HG03571 (cell line): ENCODE results near the gene NABP2.
A peak's percentile ranks its signal among the peaks of the same experiment; 100 is the strongest.

ENCODE experiments used
- ATAC-seq: cut with Tn5 transposase; IDR thresholded peaks from one replicate; pipeline ENCODE4 v1.9.1; 2021; ENCODE audit not compliant: unreplicated experiment

Gene NABP2

DNA sequence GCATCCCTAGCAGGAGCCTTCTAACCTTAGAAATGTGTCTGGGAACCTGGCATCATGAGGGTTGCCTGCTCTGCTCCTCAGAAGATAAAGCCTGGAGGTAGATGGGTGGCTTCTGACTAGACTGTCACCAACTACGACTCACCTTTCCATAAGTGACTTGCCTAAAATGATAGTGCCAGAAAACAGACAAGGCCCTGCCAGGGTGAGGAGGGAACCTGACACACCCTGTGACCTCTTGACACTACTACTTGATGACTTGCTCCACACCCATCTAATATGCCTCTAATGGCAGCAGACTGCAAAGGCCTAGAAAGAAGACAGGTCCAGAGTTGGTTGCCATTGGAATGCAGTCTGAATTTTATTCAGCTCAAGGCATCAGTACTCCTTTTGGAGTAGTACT, 11.8 kb upstream of the NABP2 start:
- no peak for ATAC-seq

GRCh38 chr12:56213878-56214277, 10.3 kb upstream of the NABP2 start:
- no peak for ATAC-seq

GRCh38 chr12:56216461-56216860, 7.7 kb upstream of the NABP2 start:
- ATAC-seq, result no peak

- ATAC-seq, result no peak
These were observed 4.3 kb upstream of the NABP2 start for GRCh38 chr12:56219840-56220239.

- no peak for ATAC-seq
These were observed 3.4 kb upstream of the NABP2 start for GRCh38 chr12:56220611-56221231.

- ATAC-seq, result no peak
These were observed 2.8 kb upstream of the NABP2 start for GRCh38 chr12:56221232-56221756.

DNA sequence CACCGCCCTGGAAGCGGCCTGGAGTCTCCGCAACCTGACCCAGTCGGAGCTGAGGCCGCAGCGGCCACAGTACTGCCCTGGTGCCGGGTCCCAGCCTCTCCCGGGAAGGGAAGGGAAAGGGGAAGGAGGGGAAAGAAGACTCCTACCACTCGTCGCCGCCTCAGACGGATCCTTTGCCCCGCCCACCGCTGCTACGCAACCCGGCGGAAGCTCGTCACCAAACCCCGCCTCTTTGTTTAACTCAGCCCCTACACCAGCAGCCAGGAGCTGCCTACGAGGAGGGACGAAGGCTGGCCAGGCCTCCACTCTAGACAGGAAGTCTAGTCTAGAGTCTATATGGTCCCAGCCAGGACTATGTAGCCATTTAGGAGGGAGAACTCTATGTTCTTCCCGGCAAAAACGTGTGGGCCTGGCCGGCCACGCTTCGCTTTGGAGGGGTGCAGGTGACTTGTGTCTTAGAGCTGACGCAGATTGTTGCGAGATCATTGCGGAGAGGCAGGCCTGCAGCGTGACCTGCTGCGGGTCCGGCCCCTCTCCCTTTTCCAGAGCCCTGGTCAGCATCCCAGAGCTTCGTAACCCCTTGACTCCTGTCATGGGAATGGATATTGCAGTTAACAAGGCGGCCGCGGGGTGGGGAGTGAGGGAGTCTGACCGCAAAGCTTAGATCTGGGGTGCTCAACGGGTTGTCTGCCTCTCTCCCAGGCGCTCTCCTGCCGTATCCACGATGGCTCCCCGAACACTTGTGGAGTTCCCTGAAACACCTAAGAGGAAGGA, 2.2 kb upstream of the NABP2 start, which contains the start of gene RNF41:
TSS of gene RNF41 (minus strand) at position 166 of the 774 bp plus-strand sequence. CDS start 7,875 bp downstream, outside the sequence.
- ATAC-seq, result peak; percentile 79

DNA sequence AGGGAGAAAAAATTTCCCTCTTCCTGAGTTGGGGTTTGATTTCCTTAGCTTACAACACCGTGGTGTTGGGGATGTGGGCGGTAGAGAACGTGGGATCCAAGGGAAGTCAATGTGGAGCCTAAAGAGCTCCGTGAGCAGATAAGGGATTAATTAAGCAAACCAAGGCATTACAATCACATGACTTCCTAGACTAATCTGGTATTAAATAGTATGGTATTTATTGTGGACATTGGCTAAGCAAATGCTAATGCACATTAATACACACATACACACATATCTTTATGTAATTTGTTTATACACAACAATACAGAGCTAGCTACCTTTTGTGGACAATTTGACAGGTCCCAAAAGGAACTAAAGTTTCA, 1.6 kb upstream of the NABP2 start:
- no peak for ATAC-seq

DNA sequence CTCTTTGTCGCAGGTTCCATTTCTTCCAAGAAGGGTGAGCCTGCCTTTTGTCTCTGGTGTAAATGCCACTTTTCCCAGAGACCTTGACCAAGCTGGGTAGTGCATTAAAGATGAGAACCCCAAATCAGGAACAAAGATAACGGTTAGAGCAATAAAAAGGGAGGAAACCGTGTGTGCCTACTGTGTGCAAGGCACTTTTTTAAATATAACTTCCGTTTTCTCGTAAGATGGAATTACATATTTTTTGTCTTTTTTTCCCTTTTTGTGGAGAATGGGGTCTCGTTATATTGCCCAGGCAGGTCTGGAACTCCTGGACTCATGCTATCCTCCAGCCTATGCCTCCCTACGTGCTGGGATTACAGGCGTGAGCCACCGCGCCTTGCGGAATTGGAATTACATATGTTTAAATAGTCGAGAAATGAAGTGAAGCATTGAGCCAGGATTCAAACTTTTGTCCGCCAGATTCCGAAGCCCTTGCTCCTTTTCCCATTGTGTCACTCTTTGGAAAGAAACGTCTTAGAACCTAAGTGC, 506 bp upstream of the NABP2 start:
- no peak for ATAC-seq

- no peak for ATAC-seq
These were observed 812 bp downstream of the NABP2 start for GRCh38 chr12:56224954-56225353.

DNA sequence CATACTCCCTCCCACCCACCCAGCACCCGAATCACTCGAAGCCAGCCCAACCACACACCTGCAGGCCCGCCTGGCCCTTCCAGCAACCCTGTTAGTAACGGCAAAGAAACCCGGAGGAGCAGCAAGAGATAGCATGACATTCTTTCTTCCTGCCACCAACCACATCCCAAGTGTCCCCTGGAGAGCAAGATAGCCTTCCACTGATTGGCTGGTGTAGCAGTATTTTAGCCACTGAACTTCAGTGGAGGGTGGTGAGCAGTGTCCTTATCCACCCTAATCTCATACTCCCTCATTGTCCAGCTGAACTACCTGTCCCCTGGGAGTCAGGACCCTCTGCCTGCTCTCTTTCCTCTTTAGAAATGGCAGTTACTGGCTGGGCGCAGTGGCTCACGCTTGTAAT, 4.9 kb downstream of the NABP2 start:
- no peak for ATAC-seq

- no peak for ATAC-seq
These were observed 5.8 kb downstream of the NABP2 start, which contains the start of gene SLC39A5 for GRCh38 chr12:56229916-56230431. Gene SLC39A5 (plus strand): TSS chr12:56230051. CDS start chr12:56231275, 1,224 bp downstream.

GRCh38 chr12:56230432-56231183, 6.5 kb downstream of the NABP2 start:
- ATAC-seq, result no peak

GRCh38 chr12:56231184-56231582, 7.0 kb downstream of the NABP2 start:
- no peak for ATAC-seq

- ATAC-seq, result no peak
These were observed 10.7 kb downstream of the NABP2 start for GRCh38 chr12:56234746-56235436.

GRCh38 chr12:56236091-56236490, 11.9 kb downstream of the NABP2 start:
- no peak for ATAC-seq

- no peak for ATAC-seq
These were observed 12.8 kb downstream of the NABP2 start for GRCh38 chr12:56236985-56237384.

- no peak for ATAC-seq
These were observed 13.4 kb downstream of the NABP2 start for GRCh38 chr12:56237552-56237951.

- no peak for ATAC-seq
These were observed 17.5 kb downstream of the NABP2 start for GRCh38 chr12:56241424-56242303.
